SH-SY5Y (cell line): ENCODE results near the gene NKAIN2.

Experiments
- GATA2 ChIP-seq: IDR thresholded peaks from 2 replicates; pipeline ENCODE4 v1.6.1; 2011; ENCODE audit warnings: mild to moderate bottlenecking, low read depth, low read length
- GATA3 ChIP-seq: IDR thresholded peaks from 2 replicates; pipeline ENCODE4 v1.6.1; 2011; ENCODE audit warnings: low read depth, mild to moderate bottlenecking, low read length, moderate library complexity

DNA sequence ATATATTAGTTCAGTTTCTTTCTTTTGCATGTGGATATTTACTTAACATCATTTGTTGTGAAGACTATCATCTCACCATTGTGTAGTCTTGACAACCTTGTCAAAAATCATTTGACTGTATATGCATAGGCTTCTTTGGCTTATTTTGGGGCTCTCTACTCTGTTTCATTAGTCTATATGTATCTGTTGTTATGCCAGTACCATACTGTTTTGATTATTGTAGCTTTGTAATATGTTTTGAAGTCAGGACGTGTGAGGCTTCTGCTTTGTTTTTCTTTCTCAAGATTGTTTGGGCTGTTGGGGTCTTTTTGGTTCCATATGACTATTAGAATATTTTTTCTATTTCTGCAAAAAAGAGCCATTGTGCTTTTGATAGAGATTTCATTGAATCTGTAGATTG lies 870.4 kb downstream of the NKAIN2 start:
- TF ChIP-seq GATA2 (no peak), GATA3 (no peak)
